CD4-positive, alpha-beta T cell treated with Interleukin-21 for 1 hour (primary cell): ENCODE results near the gene MYO3B.
"Not testable (repeated sequence)": the region's sequence is repeated elsewhere in the genome, so short reads cannot be mapped to it uniquely, and the experiment has no call there.

Experiments
- DNase-seq: peaks from one replicate; pipeline ENCODE4 v3.0.0-alpha.2; 2020

MYO3B gene

GRCh38 chr2:170523506-170523905 is 345.6 kb downstream of the MYO3B start:
- DNase-seq = no peak

- DNase-seq = no peak
Measured at GRCh38 chr2:170524828-170525565, 347.1 kb downstream of the MYO3B start.

- no peak for DNase-seq
Measured at GRCh38 chr2:170525566-170525900, 347.6 kb downstream of the MYO3B start.

GRCh38 chr2:170530284-170530745 is 352.4 kb downstream of the MYO3B start:
- no peak for DNase-seq

- no peak for DNase-seq
Measured at GRCh38 chr2:170530803-170531564, 353.0 kb downstream of the MYO3B start.

- no peak for DNase-seq
Measured at GRCh38 chr2:170531876-170532275, 353.9 kb downstream of the MYO3B start.

- DNase-seq = no peak
Measured at GRCh38 chr2:170533156-170533555, 355.2 kb downstream of the MYO3B start.

- DNase-seq = no peak
Measured at GRCh38 chr2:170535552-170535951, 357.6 kb downstream of the MYO3B start.

GRCh38 chr2:170544817-170545216 is 366.9 kb downstream of the MYO3B start:
- no peak for DNase-seq

GRCh38 chr2:170548304-170548703 is 370.4 kb downstream of the MYO3B start:
- DNase-seq = no peak

- DNase-seq = no peak
Measured at GRCh38 chr2:170550501-170550900, 372.6 kb downstream of the MYO3B start.

- not testable (repeated sequence) for DNase-seq
Measured at GRCh38 chr2:170551899-170552298, 374.0 kb downstream of the MYO3B start.

GRCh38 chr2:170553748-170554147 is 375.8 kb downstream of the MYO3B start:
- DNase-seq = no peak

- DNase-seq = no peak
Measured at GRCh38 chr2:170554278-170554955, 376.5 kb downstream of the MYO3B start.

- no peak for DNase-seq
Measured at GRCh38 chr2:170562928-170563327, 385.0 kb downstream of the MYO3B start.

- no peak for DNase-seq
Measured at GRCh38 chr2:170563401-170563800, 385.5 kb downstream of the MYO3B start.

GRCh38 chr2:170566138-170566537 is 388.2 kb downstream of the MYO3B start:
- DNase-seq = no peak

GRCh38 chr2:170567429-170567828 is 389.5 kb downstream of the MYO3B start:
- DNase-seq = no peak

- no peak for DNase-seq
Measured at GRCh38 chr2:170568511-170568910, 390.6 kb downstream of the MYO3B start.

GRCh38 chr2:170571612-170572011 is 393.7 kb downstream of the MYO3B start:
- DNase-seq = no peak

- no peak for DNase-seq
Measured at GRCh38 chr2:170573671-170574070, 395.7 kb downstream of the MYO3B start.

GRCh38 chr2:170576296-170576695 is 398.3 kb downstream of the MYO3B start:
- no peak for DNase-seq

- no peak for DNase-seq
Measured at GRCh38 chr2:170577356-170577755, 399.4 kb downstream of the MYO3B start.

- no peak for DNase-seq
Measured at GRCh38 chr2:170578606-170579005, 400.7 kb downstream of the MYO3B start.
